ENCODE results near the gene ZNF221. TPM values are rescaled to one million over a fixed set of nuclear protein-coding genes. Genes with fewer than 3 reads are reported as not detected.

Gene ZNF221
- total and polyA plus RNA-seq, 2 experiments from 2014 or later: 1.5 to 9.2 TPM

GRCh38 chr19:43960411-43960810, 9.4 kb downstream of the ZNF221 start (continued):
- TF ChIP-seq POLR2AphosphoS5 (IDR thresholded peaks at IDR 0.05; ENCODE audit: low read depth) (no peak), JUNB (IDR thresholded peaks at IDR 0.05; ENCODE audit: unreplicated experiment) (no peak), EZH2 (IDR thresholded peaks at IDR 0.05; ENCODE audit: low read depth, unreplicated experiment) (no peak), STAT1 (IDR thresholded peaks at IDR 0.05; ENCODE audit: unreplicated experiment) (no peak), NANOG (IDR thresholded peaks at IDR 0.05; ENCODE audit: borderline replicate concordance) (no peak)

- Histone ChIP-seq H3K27me3 (ENCODE audit: insufficient read depth) (no peaks in the 10 kb centered on the region), H3K4me3 (no peak overlapping the region), H3K4me2 (no peak overlapping the region), H3K79me2 (replicated peaks; ENCODE audit: insufficient read depth) (peaks cover 5% of the 10 kb centered on the region), H2AFZ (no peak overlapping the region), H3K36me3 (ENCODE audit: insufficient read depth) (peaks cover 88% of the 10 kb centered on the region), H3K9me2 (ENCODE audit: insufficient read depth) (no peaks in the 10 kb centered on the region), H4K20me1 (replicated peaks; ENCODE audit: insufficient read depth) (no peaks in the 10 kb centered on the region), H3K4me1 (ENCODE audit: insufficient read depth) (no peaks in the 10 kb centered on the region), H3F3A (replicated peaks; ENCODE audit: low read depth) (no peaks in the 10 kb centered on the region), H3K27ac (ENCODE audit: low read depth) (no peak overlapping the region)
- Mint-ChIP-seq H3K4me3 (no peak overlapping the region), H3K27ac (no peak overlapping the region), H3K4me1 (no peaks in the 10 kb centered on the region), H3K36me3 (ENCODE audit: low read depth) (peaks cover 99% of the 10 kb centered on the region), H3K27me3 (ENCODE audit: insufficient read depth, low read depth, poor library complexity) (peaks cover 12% of the 10 kb centered on the region), H3K9me3 (peaks cover 96% of the 10 kb centered on the region)
- ATAC-seq: no peak
- DNase-seq (ENCODE audit: low spot score): no peak
- no peak for TF ChIP-seq ZNF114 (CRISPR knock-in tag; IDR thresholded peaks at IDR 0.05)
These were observed 15.2 kb downstream of the ZNF221 start for GRCh38 chr19:43966079-43966694.

GRCh38 chr19:43976732-43977131, 25.7 kb downstream of the ZNF221 start:
- no peak overlapping the region for H3K4me3 ChIP-seq
- H3K4me2 ChIP-seq: no peak overlapping the region
- peaks cover 3% of the 10 kb centered on the region; the same call in 1 of the 2 replicates for H3K9me2 ChIP-seq (ENCODE audit: insufficient read depth)
- H3K4me1 Mint-ChIP-seq: no peaks in the 10 kb centered on the region
- H3K36me3 Mint-ChIP-seq (ENCODE audit: low read depth): peaks cover 39% of the 10 kb centered on the region
- no peaks in the 10 kb centered on the region for H3K27me3 ChIP-seq (ENCODE audit: insufficient read depth)
- no peaks in the 10 kb centered on the region for H3K79me2 ChIP-seq (replicated peaks; ENCODE audit: insufficient read depth)
- peaks cover 17% of the 10 kb centered on the region for H3K36me3 ChIP-seq (ENCODE audit: insufficient read depth)
- H3K27ac Mint-ChIP-seq: no peak overlapping the region
- H4K20me1 ChIP-seq (replicated peaks; ENCODE audit: insufficient read depth): no peaks in the 10 kb centered on the region
- peaks cover 2% of the 10 kb centered on the region for H3K27me3 Mint-ChIP-seq (ENCODE audit: insufficient read depth, low read depth, poor library complexity)
- H3K4me1 ChIP-seq (ENCODE audit: insufficient read depth): no peaks in the 10 kb centered on the region
- H3F3A ChIP-seq (replicated peaks; ENCODE audit: low read depth): no peaks in the 10 kb centered on the region
- DNase-seq (ENCODE audit: low spot score): no peak
- H3K4me3 Mint-ChIP-seq: no peak overlapping the region
- H2AFZ ChIP-seq: no peak overlapping the region
- H3K27ac ChIP-seq (ENCODE audit: low read depth): no peak overlapping the region
- H3K9me3 Mint-ChIP-seq: peaks cover 73% of the 10 kb centered on the region
- no peak for ATAC-seq
- TF ChIP-seq, protein P1, sequence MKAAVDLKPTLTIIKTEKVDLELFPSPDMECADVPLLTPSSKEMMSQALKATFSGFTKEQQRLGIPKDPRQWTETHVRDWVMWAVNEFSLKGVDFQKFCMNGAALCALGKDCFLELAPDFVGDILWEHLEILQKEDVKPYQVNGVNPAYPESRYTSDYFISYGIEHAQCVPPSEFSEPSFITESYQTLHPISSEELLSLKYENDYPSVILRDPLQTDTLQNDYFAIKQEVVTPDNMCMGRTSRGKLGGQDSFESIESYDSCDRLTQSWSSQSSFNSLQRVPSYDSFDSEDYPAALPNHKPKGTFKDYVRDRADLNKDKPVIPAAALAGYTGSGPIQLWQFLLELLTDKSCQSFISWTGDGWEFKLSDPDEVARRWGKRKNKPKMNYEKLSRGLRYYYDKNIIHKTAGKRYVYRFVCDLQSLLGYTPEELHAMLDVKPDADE (IDR thresholded peaks at IDR 0.05): no peak
- no peak for TF ChIP-seq STAT1 (IDR thresholded peaks at IDR 0.05; ENCODE audit: unreplicated experiment)
- TF ChIP-seq ZNF114 (CRISPR knock-in tag; IDR thresholded peaks at IDR 0.05): no peak
- TF ChIP-seq NANOG (IDR thresholded peaks at IDR 0.05; ENCODE audit: borderline replicate concordance): no peak
- TF ChIP-seq ZNF331 (CRISPR knock-in tag; IDR thresholded peaks at IDR 0.05; ENCODE audit: low read depth): no peak
- TF ChIP-seq EZH2phosphoT487 (IDR thresholded peaks at IDR 0.05; ENCODE audit: unreplicated experiment): no peak
- TF ChIP-seq, protein P2, sequence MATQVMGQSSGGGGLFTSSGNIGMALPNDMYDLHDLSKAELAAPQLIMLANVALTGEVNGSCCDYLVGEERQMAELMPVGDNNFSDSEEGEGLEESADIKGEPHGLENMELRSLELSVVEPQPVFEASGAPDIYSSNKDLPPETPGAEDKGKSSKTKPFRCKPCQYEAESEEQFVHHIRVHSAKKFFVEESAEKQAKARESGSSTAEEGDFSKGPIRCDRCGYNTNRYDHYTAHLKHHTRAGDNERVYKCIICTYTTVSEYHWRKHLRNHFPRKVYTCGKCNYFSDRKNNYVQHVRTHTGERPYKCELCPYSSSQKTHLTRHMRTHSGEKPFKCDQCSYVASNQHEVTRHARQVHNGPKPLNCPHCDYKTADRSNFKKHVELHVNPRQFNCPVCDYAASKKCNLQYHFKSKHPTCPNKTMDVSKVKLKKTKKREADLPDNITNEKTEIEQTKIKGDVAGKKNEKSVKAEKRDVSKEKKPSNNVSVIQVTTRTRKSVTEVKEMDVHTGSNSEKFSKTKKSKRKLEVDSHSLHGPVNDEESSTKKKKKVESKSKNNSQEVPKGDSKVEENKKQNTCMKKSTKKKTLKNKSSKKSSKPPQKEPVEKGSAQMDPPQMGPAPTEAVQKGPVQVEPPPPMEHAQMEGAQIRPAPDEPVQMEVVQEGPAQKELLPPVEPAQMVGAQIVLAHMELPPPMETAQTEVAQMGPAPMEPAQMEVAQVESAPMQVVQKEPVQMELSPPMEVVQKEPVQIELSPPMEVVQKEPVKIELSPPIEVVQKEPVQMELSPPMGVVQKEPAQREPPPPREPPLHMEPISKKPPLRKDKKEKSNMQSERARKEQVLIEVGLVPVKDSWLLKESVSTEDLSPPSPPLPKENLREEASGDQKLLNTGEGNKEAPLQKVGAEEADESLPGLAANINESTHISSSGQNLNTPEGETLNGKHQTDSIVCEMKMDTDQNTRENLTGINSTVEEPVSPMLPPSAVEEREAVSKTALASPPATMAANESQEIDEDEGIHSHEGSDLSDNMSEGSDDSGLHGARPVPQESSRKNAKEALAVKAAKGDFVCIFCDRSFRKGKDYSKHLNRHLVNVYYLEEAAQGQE (IDR thresholded peaks at IDR 0.05; ENCODE audit: unreplicated experiment): no peak
- TF ChIP-seq POLR2AphosphoS5 (IDR thresholded peaks at IDR 0.05; ENCODE audit: low read depth): no peak
- no peak for TF ChIP-seq CREB1 (CRISPR knock-in tag; IDR thresholded peaks at IDR 0.05; ENCODE audit: low read depth)

All from GM23338 (cell line).